Ovary (tissue), 9 donors: Measurements from ENCODE around the gene MAFB. TPM values are rescaled to one million over a fixed set of nuclear protein-coding genes. Genes with fewer than 3 reads are reported as not detected.

Experiments
- DNase-seq, 5 donors: peaks; one replicate each; pipeline ENCODE4 v3.0.0-alpha.2; 2019 to 2020
- H3K27ac ChIP-seq, 2 donors: fragments of 200-600 bp; one replicate each; pipeline versions ENCODE4 v1.5.1 to v1.8.0; 2019 to 2022
- H3K27me3 ChIP-seq: fragments of 200-600 bp; one replicate; pipeline ENCODE4 v1.8.0; 2022
- H3K36me3 ChIP-seq: fragments of 200-600 bp; sonication (generic); one replicate; pipeline ENCODE4 v1.5.1; 2019
- H3K4me1 ChIP-seq: one replicate; pipeline ENCODE4 v1.8.1; 2013; ENCODE audit warnings: mild to moderate bottlenecking, moderate library complexity; ENCODE audit not compliant: insufficient read depth
- H3K4me3 ChIP-seq: fragments of 200-600 bp; sonication (generic); one replicate; pipeline ENCODE4 v1.5.1; 2017
- H3K9me3 ChIP-seq, 2 donors: fragments of 200-600 bp in 1 of 2; sonication (generic) in 1 of 2; one replicate each; pipeline versions ENCODE4 v1.5.1 to v1.8.1; 2013 to 2019; ENCODE audit warnings: mild to moderate bottlenecking in 1 of 2, moderate library complexity in 1 of 2
- EP300 ChIP-seq: sonication (generic); formaldehyde crosslinking; IDR thresholded peaks from one replicate; pipeline ENCODE4 v1.6.1; 2017; ENCODE audit warnings: antibody characterized with exemption
- POLR2A ChIP-seq: fragments of 450-650 bp; IDR thresholded peaks from one replicate; pipeline ENCODE4 v1.6.1; 2017; ENCODE audit warnings: antibody characterized with exemption, mild to moderate bottlenecking, moderate library complexity
- WGBS, 3 donors: extraction: QIAGEN DNeasy Blood & Tissue Kit in 1 of 3; methylation state at CpG; one replicate each; pipeline versions ENCODE4 v1.1.5 to v1.1.7; 2013 to 2017; 5-methylcytosine and 5-hydroxymethylcytosine counted together
- intact Hi-C, 4 donors: fragments of 100-400 bp; cut with DNase I; formaldehyde crosslinking; loops; one replicate each; pipeline versions ENCODE4 v1.11.0 to v1.15.1; 2022 to 2023
- polyA plus RNA-seq, 2 donors: library from polyadenylated mRNA; stranded (reverse); fragments of 200-250 nt in 1 of 2; fragments of 350-450 nt in 1 of 2; fragmentation: Illumina TruSeq in 1 of 2; extraction: RNeasy Lipid Tissue Mini Kit (QIAGEN cat#74804) in 1 of 2; gene quantifications; one replicate each; pipeline ENCODE4 v1.2.3, GENCODE V29; 2013 to 2014
- total RNA-seq, 7 donors: library from RNA; depleted of rRNA in 2 of 7; stranded (reverse); fragments of >200 nt in 2 of 7; fragmentation: NEBNext Ultra II Directional in 3 of 7; extraction: Animal tissue kit (Norgen Biotek cat#: 25700) in 3 of 7; gene quantifications; one replicate each; pipeline versions ENCODE4 v1.1.0 to v1.2.4, GENCODE V29; 2016 to 2023
- TF ChIP-seq, protein P1 (sequence below), 3 donors: fragments of 450-650 bp in 2 of 3; fragments of 200-600 bp in 1 of 3; IDR thresholded peaks; one replicate each; pipeline versions ENCODE4 v1.5.1 to v1.8.0; 2016 to 2022; ENCODE audit warnings: antibody characterized with exemption in 3 of 3, mild to moderate bottlenecking in 1 of 3
- donor health status: DM: no; HTN: no; CAD: no; lungs with moderate emphysema.
- donor health status: DM: no; HTN: no; CAD: no.
- donor health status: Bipolar disorder and iron deficiency.
- donor health status: DM: yes; HTN: yes; CAD: no.
- donor health status: DM: no; HTN: no; CAD: no.
- donor health status: DM: yes; HTN: yes; CAD: no.

Gene MAFB
- total and polyA plus RNA-seq, 9 donors = 6.9 to 29.4 (median 11.9) TPM

DNA sequence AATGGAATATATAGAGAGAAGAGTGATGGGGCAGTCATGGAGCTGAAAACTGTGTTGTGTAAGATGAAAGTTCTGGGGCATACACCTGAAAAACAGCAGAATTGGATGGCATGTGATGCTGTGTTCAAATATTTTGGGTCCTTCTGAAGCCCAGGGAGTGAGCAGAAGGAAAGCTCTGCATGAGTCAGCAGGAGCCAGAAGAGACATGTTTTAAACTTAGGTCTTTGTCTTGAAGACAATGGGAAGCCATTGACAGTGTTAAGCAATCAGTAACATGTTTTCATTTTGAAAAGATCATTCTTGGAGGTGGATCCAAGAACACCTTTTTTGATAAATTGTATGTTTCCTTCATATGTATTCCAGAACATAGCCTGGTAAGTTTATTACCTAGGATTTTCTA is 38.9 kb upstream of the MAFB start:
- no peak for DNase-seq
- Histone ChIP-seq H3K27ac (no peak overlapping the region), H3K4me3 (no peak overlapping the region), H3K4me1 (no peaks in the 10 kb centered on the region), H3K36me3 (no peaks in the 10 kb centered on the region), H3K9me3 (no peaks in the 10 kb centered on the region), H3K27me3 (no peaks in the 10 kb centered on the region)
- TF ChIP-seq POLR2A (no peak), EP300 (no peak)
- TF ChIP-seq, protein P1, sequence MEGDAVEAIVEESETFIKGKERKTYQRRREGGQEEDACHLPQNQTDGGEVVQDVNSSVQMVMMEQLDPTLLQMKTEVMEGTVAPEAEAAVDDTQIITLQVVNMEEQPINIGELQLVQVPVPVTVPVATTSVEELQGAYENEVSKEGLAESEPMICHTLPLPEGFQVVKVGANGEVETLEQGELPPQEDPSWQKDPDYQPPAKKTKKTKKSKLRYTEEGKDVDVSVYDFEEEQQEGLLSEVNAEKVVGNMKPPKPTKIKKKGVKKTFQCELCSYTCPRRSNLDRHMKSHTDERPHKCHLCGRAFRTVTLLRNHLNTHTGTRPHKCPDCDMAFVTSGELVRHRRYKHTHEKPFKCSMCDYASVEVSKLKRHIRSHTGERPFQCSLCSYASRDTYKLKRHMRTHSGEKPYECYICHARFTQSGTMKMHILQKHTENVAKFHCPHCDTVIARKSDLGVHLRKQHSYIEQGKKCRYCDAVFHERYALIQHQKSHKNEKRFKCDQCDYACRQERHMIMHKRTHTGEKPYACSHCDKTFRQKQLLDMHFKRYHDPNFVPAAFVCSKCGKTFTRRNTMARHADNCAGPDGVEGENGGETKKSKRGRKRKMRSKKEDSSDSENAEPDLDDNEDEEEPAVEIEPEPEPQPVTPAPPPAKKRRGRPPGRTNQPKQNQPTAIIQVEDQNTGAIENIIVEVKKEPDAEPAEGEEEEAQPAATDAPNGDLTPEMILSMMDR (IDR thresholded peaks at IDR 0.05) = no peak
- intact Hi-C loops = no loop called here

- no peak overlapping the region for H3K4me3 ChIP-seq
- H3K27me3 ChIP-seq = no peaks in the 10 kb centered on the region
- WGBS, 3 donors = 66 to 87% (median 67%) methylated on average over 3 of the region's 3 CpGs
- H3K4me1 ChIP-seq = no peaks in the 10 kb centered on the region
- intact Hi-C loops = no loop called here
- TF ChIP-seq EP300 = no peak
- TF ChIP-seq, protein P1 (IDR thresholded peaks at IDR 0.05) = no peak
- no peak for TF ChIP-seq POLR2A
- no peaks in the 10 kb centered on the region for H3K9me3 ChIP-seq
- H3K36me3 ChIP-seq = no peaks in the 10 kb centered on the region
- no peak overlapping the region for H3K27ac ChIP-seq
- no peak for DNase-seq
Observed at GRCh38 chr20:40726776-40727175, 37.7 kb upstream of the MAFB start.

- H3K27me3 ChIP-seq = no peaks in the 10 kb centered on the region
- no peak overlapping the region for H3K4me3 ChIP-seq
- no peak overlapping the region for H3K27ac ChIP-seq
- H3K36me3 ChIP-seq = no peaks in the 10 kb centered on the region
- 69 to 83% (median 78%) methylated on average over 7 of the region's 7 CpGs for WGBS, 3 donors
- H3K4me1 ChIP-seq = no peaks in the 10 kb centered on the region
- no peak for TF ChIP-seq EP300
- no peak for TF ChIP-seq POLR2A
- TF ChIP-seq, protein P1 (IDR thresholded peaks at IDR 0.05) = no peak
- no peaks in the 10 kb centered on the region for H3K9me3 ChIP-seq
- DNase-seq = no peak
- intact Hi-C loops = no loop called here
Observed at GRCh38 chr20:40724566-40724965, 35.5 kb upstream of the MAFB start.

- TF ChIP-seq, protein P1 (IDR thresholded peaks at IDR 0.05) = no peak
- no peak for TF ChIP-seq POLR2A
- no peak for TF ChIP-seq EP300
- Histone ChIP-seq H3K27ac (no peak overlapping the region), H3K36me3 (no peaks in the 10 kb centered on the region), H3K9me3 (no peaks in the 10 kb centered on the region), H3K4me1 (no peaks in the 10 kb centered on the region), H3K4me3 (no peak overlapping the region), H3K27me3 (no peaks in the 10 kb centered on the region)
- DNase-seq = no peak
- intact Hi-C loops = no loop called here
- 87 to 96% (median 90%) methylated on average over 1 of the region's 1 CpG for WGBS, 3 donors
Observed at GRCh38 chr20:40720826-40721225, 31.8 kb upstream of the MAFB start.

GRCh38 chr20:40720099-40720498 is 31.1 kb upstream of the MAFB start:
- no peak for TF ChIP-seq POLR2A
- no peak for TF ChIP-seq EP300
- TF ChIP-seq, protein P1 (IDR thresholded peaks at IDR 0.05) = no peak
- Histone ChIP-seq H3K36me3 (no peaks in the 10 kb centered on the region), H3K27me3 (no peaks in the 10 kb centered on the region), H3K4me3 (no peak overlapping the region), H3K9me3 (no peaks in the 10 kb centered on the region), H3K27ac (no peak overlapping the region), H3K4me1 (no peaks in the 10 kb centered on the region)
- WGBS, 3 donors = 77 to 83% (median 82%) methylated on average over 8 of the region's 8 CpGs
- intact Hi-C loops = no loop called here
- DNase-seq = no peak
